ENCODE measurements around the gene CCM2. TPM values are rescaled to one million over a fixed set of nuclear protein-coding genes. Genes with fewer than 3 reads are reported as not detected.

The CCM2 gene
- total and polyA plus RNA-seq, 2 of the 8 experiments (the other 6 are each of a cell fraction or from before 2014, with no cell fraction given), result 31.6 to 41.2 TPM

GRCh38 chr7:44973610-44974401 is 26.2 kb upstream of the CCM2 start:
- Histone ChIP-seq H3K9ac (replicated peaks in 1 of 4; ENCODE audit: extremely low read depth in 1 of 4, low read depth in 3 of 4, low read length in 3 of 4) (no peak overlapping the region), H2BK5ac (ENCODE audit: low read depth, low read length) (no peak overlapping the region), H4K8ac (ENCODE audit: extremely low read depth, insufficient read depth, low read length) (no peak overlapping the region), H2BK20ac (ENCODE audit: low read length) (no peak overlapping the region), H3K79me1 (ENCODE audit: low read depth, low read length) (no peaks in the 10 kb centered on the region), H3K56ac (replicated peaks; ENCODE audit: insufficient read length, low read depth, low read length) (no peak overlapping the region), H4K91ac (replicated peaks; ENCODE audit: insufficient read length, low read length) (no peak overlapping the region), H3K4me1 (replicated peaks in 1 of 4; ENCODE audit: control insufficient read depth in 3 of 4, insufficient read depth in 4 of 4, low read length in 3 of 4) (no peaks in the 10 kb centered on the region; a peak in 1 of 7 replicates), H3K9me3 (ENCODE audit: insufficient read depth in 2 of 2, low read depth in 1 of 2, low read length in 1 of 2) (no peaks in the 10 kb centered on the region), H2BK15ac (ENCODE audit: low read length) (no peak overlapping the region), H3K27me3 (replicated peaks in 1 of 4; ENCODE audit: control insufficient read depth in 3 of 4, extremely low read depth in 1 of 4, insufficient read depth in 3 of 4, low read length in 3 of 4) (no peaks in the 10 kb centered on the region), H2AFZ (ENCODE audit: low read length) (no peak overlapping the region), H3K4ac (replicated peaks; ENCODE audit: insufficient read length, low read depth, low read length) (no peak overlapping the region), H2AK5ac (ENCODE audit: low read depth, low read length) (no peak overlapping the region), H3K14ac (ENCODE audit: insufficient read length) (no peak overlapping the region), H3K23me2 (ENCODE audit: low read depth, low read length) (no peaks in the 10 kb centered on the region), H3K79me2 (ENCODE audit: control insufficient read depth in 1 of 2, insufficient read depth in 2 of 2, low read length in 2 of 2) (no peaks in the 10 kb centered on the region), H3K4me2 (ENCODE audit: insufficient read depth in 1 of 2, low read depth in 2 of 2, low read length in 2 of 2) (no peak overlapping the region), H4K5ac (ENCODE audit: insufficient read length, low read depth, low read length) (no peak overlapping the region), H4K20me1 (replicated peaks in 1 of 2; ENCODE audit: control insufficient read depth in 1 of 2, insufficient read depth in 2 of 2, low read length in 2 of 2) (peaks cover 0 to 1% of the 10 kb centered on the region in 2 experiments), H2BK12ac (ENCODE audit: low read depth, low read length) (no peak overlapping the region), H3K23ac (ENCODE audit: insufficient read length) (no peak overlapping the region), H3K4me3 (ENCODE audit: extremely low read depth in 1 of 4, insufficient read depth in 2 of 4, low read depth in 3 of 4, low read length in 4 of 4) (no peak overlapping the region), H2BK120ac (replicated peaks; ENCODE audit: low read depth, low read length) (no peak overlapping the region), H3K36me3 (ENCODE audit: control insufficient read depth in 2 of 4, insufficient read depth in 4 of 4, low read length in 3 of 4) (no peaks in the 10 kb centered on the region), H3K27ac (ENCODE audit: low read depth, low read length) (no peak overlapping the region), H3K18ac (ENCODE audit: extremely low read depth, low read length) (no peak overlapping the region)
- 79% methylated on average over 10 of the region's 10 CpGs; no CpG with 5 or more reads in 1 of the 2 experiments for WGBS, 2 experiments (ENCODE audit: extremely low coverage in 1 of 2, insufficient coverage in 1 of 2, insufficient read length in 1 of 2, insufficient replicate concordance in 2 of 2, low coverage in 1 of 2, low lambda C conversion rate in 2 of 2, missing lambda C conversion rate in 1 of 2)
- DNase-seq (ENCODE audit: low read depth in 1 of 2, low spot score in 2 of 2) (no peak), FAIRE-seq (no peak)
- ChIA-PET POLR2A (ENCODE audit: partially characterized antibody) (interaction anchor here (0.5 to 17.9 kb wide), 18 partner anchors 7 to 408 kb away, joined by 3 to 327 read pairs (median 4); partner anchors contain the start of genes CCM2, H2AZ2 and MYO1G), CTCF (ENCODE audit: partially characterized antibody) (interaction anchor here (0.6 to 6.2 kb wide), 44 partner anchors 9 to 212 kb away, joined by 3 to 105 read pairs (median 4); partner anchors contain the start of genes H2AZ2, NACAD and TBRG4)
- no peak for TF ChIP-seq SAP30 (IDR thresholded peaks at IDR 0.05; ENCODE audit: insufficient read depth, insufficient replicate concordance, low read length)
- no peak for TF ChIP-seq CTBP2 (IDR thresholded peaks at IDR 0.05; ENCODE audit: borderline replicate concordance, insufficient read depth, insufficient read length, low read length)
- peak; percentile 37 to 47 for TF ChIP-seq RAD21 (IDR thresholded peaks at IDR 0.05 in 1 of 2, conservative IDR thresholded peaks at IDR 0.05 in 1 of 2; ENCODE audit: low read depth in 2 of 2, low read length in 2 of 2)
- peak in 2 of 3 experiments; percentile 41 to 42; a peak in 3 of 4 replicates for TF ChIP-seq CTCF (IDR thresholded peaks at IDR 0.05; ENCODE audit: control extremely low read depth in 1 of 3, insufficient read depth in 1 of 3, low read depth in 1 of 3, low read length in 3 of 3)

Data from H1 (cell line).